ENCODE results near the gene RAD52. TPM values are rescaled to one million over a fixed set of nuclear protein-coding genes. Genes with fewer than 3 reads are reported as not detected.

The RAD52 gene
- total RNA-seq, 5 donors from 2014 or later (not counting 1 experiment from before 2014, with no cell fraction given) = 12.7 to 28.4 (median 18.3) TPM

GRCh38 chr12:916240-916639 lies 33.3 kb downstream of the RAD52 start:
- H3K9me3 ChIP-seq = no peaks in the 10 kb centered on the region
- no peaks in the 10 kb centered on the region for H3K27me3 ChIP-seq (replicated peaks in 1 of 2; ENCODE audit: control insufficient read depth in 2 of 2, extremely low read depth in 1 of 2, insufficient read depth in 2 of 2, low read length in 1 of 2)
- no peak overlapping the region for H3K27ac ChIP-seq (ENCODE audit: low read length)
- ChIA-PET CTCF (no interaction called here), POLR2A (no interaction called here)
- ATAC-seq (replicated peaks in 1 of 4) (peak in 3 of 4 experiments; percentile 43 to 69 (median 54)), DNase-seq (peak in 27 of 35 experiments; percentile 1 to 61 (median 19))
- H3K9me3 Mint-ChIP-seq = no peaks in the 10 kb centered on the region
- peaks cover 44% of the 10 kb centered on the region for H3K36me3 Mint-ChIP-seq
- peaks cover 27 to 31% (median 30%) of the 10 kb centered on the region in 3 donors for H3K4me1 Mint-ChIP-seq
- H3K27ac Mint-ChIP-seq = peak overlapping the region; percentile 89 to 91
- 94% methylated on average over 25 of the region's 27 CpGs for WGBS (ENCODE audit: insufficient coverage)
- H3K4me1 ChIP-seq (ENCODE audit: control insufficient read depth in 1 of 2, extremely low read depth in 1 of 2, insufficient read depth in 2 of 2, low read length in 2 of 2) = peaks cover 0 to 6% of the 10 kb centered on the region in 2 experiments
- H3K27me3 Mint-ChIP-seq = no peaks in the 10 kb centered on the region
- H3K36me3 ChIP-seq (ENCODE audit: control insufficient read depth in 2 of 2, extremely low read depth in 1 of 2, insufficient read depth in 1 of 2, low read length in 1 of 2) = peaks cover 13 to 66% of the 10 kb centered on the region in 2 donors
- no peak overlapping the region for H3K4me3 ChIP-seq (ENCODE audit: control insufficient read depth in 1 of 2, extremely low read depth in 1 of 2, low read length in 1 of 2)
- peak overlapping the region; percentile 6 to 60 (median 41) for H3K4me3 Mint-ChIP-seq

GRCh38 chr12:915090-915489 lies 34.4 kb downstream of the RAD52 start:
- H3K4me3 ChIP-seq (ENCODE audit: control insufficient read depth in 1 of 2, extremely low read depth in 1 of 2, low read length in 1 of 2) = no peak overlapping the region
- no peaks in the 10 kb centered on the region for H3K9me3 Mint-ChIP-seq
- H3K27ac Mint-ChIP-seq = peak overlapping the region; percentile 76 to 81
- H3K27ac ChIP-seq (ENCODE audit: low read length) = peak overlapping the region; percentile 19
- peaks cover 43% of the 10 kb centered on the region for H3K36me3 Mint-ChIP-seq
- peak in 2 of 4 experiments; percentile 29 to 40 for ATAC-seq (replicated peaks in 1 of 4)
- no peak for DNase-seq
- no peaks in the 10 kb centered on the region for H3K27me3 ChIP-seq (replicated peaks in 1 of 2; ENCODE audit: control insufficient read depth in 2 of 2, extremely low read depth in 1 of 2, insufficient read depth in 2 of 2, low read length in 1 of 2)
- ChIA-PET POLR2A (no interaction called here), CTCF (no interaction called here)
- peaks cover 0 to 6% of the 10 kb centered on the region in 2 experiments for H3K4me1 ChIP-seq (ENCODE audit: control insufficient read depth in 1 of 2, extremely low read depth in 1 of 2, insufficient read depth in 2 of 2, low read length in 2 of 2)
- no peaks in the 10 kb centered on the region for H3K27me3 Mint-ChIP-seq
- peaks cover 11 to 76% of the 10 kb centered on the region in 2 donors for H3K36me3 ChIP-seq (ENCODE audit: control insufficient read depth in 2 of 2, extremely low read depth in 1 of 2, insufficient read depth in 1 of 2, low read length in 1 of 2)
- H3K9me3 ChIP-seq = no peaks in the 10 kb centered on the region
- H3K4me3 Mint-ChIP-seq = no peak overlapping the region
- peaks cover 21 to 25% (median 23%) of the 10 kb centered on the region in 3 donors for H3K4me1 Mint-ChIP-seq
- no CpG with 5 or more reads among the region's 5 CpGs for WGBS (ENCODE audit: insufficient coverage)

GRCh38 chr12:913919-914698 lies 35.4 kb downstream of the RAD52 start:
- ChIA-PET POLR2A (no interaction called here), CTCF (interaction anchor here (0.6 to 1.2 kb wide), 2 partner anchors 71 to 179 kb away, joined by 3 read pairs; no protein-coding TSS in a partner anchor)
- no peaks in the 10 kb centered on the region for H3K9me3 ChIP-seq
- WGBS (ENCODE audit: insufficient coverage) = 89% methylated on average over 6 of the region's 15 CpGs
- Mint-ChIP-seq H3K27me3 (no peaks in the 10 kb centered on the region), H3K27ac (peak overlapping the region; percentile 62 to 76), H3K4me3 (no peak overlapping the region), H3K9me3 (no peaks in the 10 kb centered on the region), H3K36me3 (peaks cover 49% of the 10 kb centered on the region), H3K4me1 (peaks cover 21 to 25% (median 23%) of the 10 kb centered on the region in 3 donors)
- H3K4me3 ChIP-seq (ENCODE audit: control insufficient read depth in 1 of 2, extremely low read depth in 1 of 2, low read length in 1 of 2) = no peak overlapping the region
- DNase-seq (no peak), ATAC-seq (replicated peaks in 1 of 4) (no peak)
- no peaks in the 10 kb centered on the region for H3K27me3 ChIP-seq (replicated peaks in 1 of 2; ENCODE audit: control insufficient read depth in 2 of 2, extremely low read depth in 1 of 2, insufficient read depth in 2 of 2, low read length in 1 of 2)
- H3K36me3 ChIP-seq (ENCODE audit: control insufficient read depth in 2 of 2, extremely low read depth in 1 of 2, insufficient read depth in 1 of 2, low read length in 1 of 2) = peaks cover 11 to 83% of the 10 kb centered on the region in 2 donors
- peaks cover 0 to 6% of the 10 kb centered on the region in 2 experiments for H3K4me1 ChIP-seq (ENCODE audit: control insufficient read depth in 1 of 2, extremely low read depth in 1 of 2, insufficient read depth in 2 of 2, low read length in 2 of 2)
- no peak overlapping the region for H3K27ac ChIP-seq (ENCODE audit: low read length)

- peaks cover 0 to 6% of the 10 kb centered on the region in 2 experiments for H3K4me1 ChIP-seq (ENCODE audit: control insufficient read depth in 1 of 2, extremely low read depth in 1 of 2, insufficient read depth in 2 of 2, low read length in 2 of 2)
- peaks cover 17 to 88% of the 10 kb centered on the region in 2 donors for H3K36me3 ChIP-seq (ENCODE audit: control insufficient read depth in 2 of 2, extremely low read depth in 1 of 2, insufficient read depth in 1 of 2, low read length in 1 of 2)
- no peak for ATAC-seq (replicated peaks in 1 of 4)
- peak overlapping the region in 1 of 2 donors; percentile 34 for H3K27ac Mint-ChIP-seq
- H3K27me3 Mint-ChIP-seq = no peaks in the 10 kb centered on the region
- DNase-seq = no peak
- CTCF ChIA-PET = no interaction called here
- H3K9me3 ChIP-seq = no peaks in the 10 kb centered on the region
- H3K4me1 Mint-ChIP-seq = peaks cover 21 to 23% (median 23%) of the 10 kb centered on the region in 3 donors
- no peak overlapping the region for H3K4me3 ChIP-seq (ENCODE audit: control insufficient read depth in 1 of 2, extremely low read depth in 1 of 2, low read length in 1 of 2)
- H3K27me3 ChIP-seq (replicated peaks in 1 of 2; ENCODE audit: control insufficient read depth in 2 of 2, extremely low read depth in 1 of 2, insufficient read depth in 2 of 2, low read length in 1 of 2) = no peaks in the 10 kb centered on the region
- no peaks in the 10 kb centered on the region for H3K9me3 Mint-ChIP-seq
- peaks cover 43% of the 10 kb centered on the region for H3K36me3 Mint-ChIP-seq
- POLR2A ChIA-PET = no interaction called here
- no peak overlapping the region for H3K27ac ChIP-seq (ENCODE audit: low read length)
- no peak overlapping the region for H3K4me3 Mint-ChIP-seq
- 100% methylated on average over 1 of the region's 7 CpGs for WGBS (ENCODE audit: insufficient coverage)
These were observed 36.8 kb downstream of the RAD52 start for GRCh38 chr12:912466-913235.

- H3K4me1 ChIP-seq (ENCODE audit: control insufficient read depth in 1 of 2, extremely low read depth in 1 of 2, insufficient read depth in 2 of 2, low read length in 2 of 2) = peaks cover 0 to 8% of the 10 kb centered on the region in 2 experiments
- Mint-ChIP-seq H3K27me3 (no peaks in the 10 kb centered on the region), H3K4me3 (no peak overlapping the region), H3K27ac (no peak overlapping the region), H3K9me3 (no peaks in the 10 kb centered on the region), H3K4me1 (peaks cover 20 to 24% (median 20%) of the 10 kb centered on the region in 3 donors), H3K36me3 (peaks cover 44% of the 10 kb centered on the region)
- H3K4me3 ChIP-seq (ENCODE audit: control insufficient read depth in 1 of 2, extremely low read depth in 1 of 2, low read length in 1 of 2) = no peak overlapping the region
- no peak for DNase-seq
- no peak for ATAC-seq (replicated peaks in 1 of 4)
- no peak overlapping the region for H3K27ac ChIP-seq (ENCODE audit: low read length)
- WGBS (ENCODE audit: insufficient coverage) = 91% methylated on average over 6 of the region's 10 CpGs
- H3K9me3 ChIP-seq = no peaks in the 10 kb centered on the region
- CTCF ChIA-PET = interaction anchor here in 1 of 2 donors (0.6 kb wide), 1 partner anchor 63 kb away, joined by 9 read pairs; no protein-coding TSS in a partner anchor
- H3K36me3 ChIP-seq (ENCODE audit: control insufficient read depth in 2 of 2, extremely low read depth in 1 of 2, insufficient read depth in 1 of 2, low read length in 1 of 2) = peaks cover 14 to 90% of the 10 kb centered on the region in 2 donors
- H3K27me3 ChIP-seq (replicated peaks in 1 of 2; ENCODE audit: control insufficient read depth in 2 of 2, extremely low read depth in 1 of 2, insufficient read depth in 2 of 2, low read length in 1 of 2) = no peaks in the 10 kb centered on the region
- POLR2A ChIA-PET = no interaction called here
These were observed 38.2 kb downstream of the RAD52 start for GRCh38 chr12:911191-911826.

- no peak overlapping the region for H3K27ac ChIP-seq (ENCODE audit: low read length)
- no CpG with 5 or more reads among the region's 4 CpGs for WGBS (ENCODE audit: insufficient coverage)
- H3K4me1 ChIP-seq (ENCODE audit: control insufficient read depth in 1 of 2, extremely low read depth in 1 of 2, insufficient read depth in 2 of 2, low read length in 2 of 2) = peaks cover 0 to 8% of the 10 kb centered on the region in 2 experiments
- no peak overlapping the region for H3K4me3 ChIP-seq (ENCODE audit: control insufficient read depth in 1 of 2, extremely low read depth in 1 of 2, low read length in 1 of 2)
- ATAC-seq (replicated peaks in 1 of 4) (no peak), DNase-seq (no peak)
- CTCF ChIA-PET = interaction anchor here in 1 of 2 donors (1.6 kb wide), 1 partner anchor 39 kb away, joined by 3 read pairs; the partner anchor contains the start of gene RAD52
- Mint-ChIP-seq H3K4me3 (no peak overlapping the region), H3K27me3 (no peaks in the 10 kb centered on the region), H3K36me3 (peaks cover 53% of the 10 kb centered on the region), H3K27ac (peak overlapping the region in 1 of 2 donors; percentile 68), H3K4me1 (peaks cover 22 to 26% (median 24%) of the 10 kb centered on the region in 3 donors), H3K9me3 (no peaks in the 10 kb centered on the region)
- POLR2A ChIA-PET = no interaction called here
- H3K9me3 ChIP-seq = no peaks in the 10 kb centered on the region
- peaks cover 9 to 92% of the 10 kb centered on the region in 2 donors for H3K36me3 ChIP-seq (ENCODE audit: control insufficient read depth in 2 of 2, extremely low read depth in 1 of 2, insufficient read depth in 1 of 2, low read length in 1 of 2)
- no peaks in the 10 kb centered on the region for H3K27me3 ChIP-seq (replicated peaks in 1 of 2; ENCODE audit: control insufficient read depth in 2 of 2, extremely low read depth in 1 of 2, insufficient read depth in 2 of 2, low read length in 1 of 2)
These were observed 39.1 kb downstream of the RAD52 start for GRCh38 chr12:910416-910815.

Measured in T-cell (primary cell).